ENCODE data around the gene CCNJL.

CCNJL gene

GRCh38 chr5:160287378-160288051, 24.8 kb downstream of the CCNJL start:
- DNase-seq: no peak

- DNase-seq: no peak
These were observed 25.4 kb downstream of the CCNJL start for GRCh38 chr5:160286947-160287346.

GRCh38 chr5:160285316-160285715, 27.0 kb downstream of the CCNJL start:
- DNase-seq: no peak

GRCh38 chr5:160284291-160284873, 28.0 kb downstream of the CCNJL start:
- no peak for DNase-seq

GRCh38 chr5:160281275-160281674, 31.1 kb downstream of the CCNJL start:
- no peak for DNase-seq

- DNase-seq: no peak
These were observed 31.8 kb downstream of the CCNJL start for GRCh38 chr5:160280384-160281095.

- DNase-seq: no peak
These were observed 34.0 kb downstream of the CCNJL start for GRCh38 chr5:160278343-160278742.

- DNase-seq: no peak
These were observed 37.9 kb downstream of the CCNJL start for GRCh38 chr5:160274483-160274931.

- DNase-seq: no peak
These were observed 39.5 kb downstream of the CCNJL start for GRCh38 chr5:160272889-160273288.

- DNase-seq: no peak
These were observed 40.1 kb downstream of the CCNJL start for GRCh38 chr5:160272264-160272663.

- DNase-seq: no peak
These were observed 40.5 kb downstream of the CCNJL start for GRCh38 chr5:160271836-160272235.

GRCh38 chr5:160271396-160271795, 41.0 kb downstream of the CCNJL start:
- DNase-seq: no peak

GRCh38 chr5:160270704-160271103, 41.7 kb downstream of the CCNJL start:
- DNase-seq: no peak

- DNase-seq: no peak
These were observed 43.3 kb downstream of the CCNJL start for GRCh38 chr5:160269017-160269416.

- no peak for DNase-seq
These were observed 44.2 kb downstream of the CCNJL start for GRCh38 chr5:160268121-160268520.

- no peak for DNase-seq
These were observed 45.5 kb downstream of the CCNJL start for GRCh38 chr5:160266752-160267345.

- DNase-seq: no peak
These were observed 46.3 kb downstream of the CCNJL start for GRCh38 chr5:160266044-160266443.

- no peak for DNase-seq
These were observed 49.0 kb downstream of the CCNJL start for GRCh38 chr5:160263326-160263855.

- no peak for DNase-seq
These were observed 50.0 kb downstream of the CCNJL start for GRCh38 chr5:160262151-160263074.

GRCh38 chr5:160260881-160261815, 51.2 kb downstream of the CCNJL start:
- DNase-seq: no peak

All from NCI-H187 treated with DMSO at 0.1 percent for 48 hours (cell line).